Right lobe of liver (tissue), 6 donors: Measurements from ENCODE around the gene TBC1D13. TPM values are rescaled to one million over a fixed set of nuclear protein-coding genes. Genes with fewer than 3 reads are reported as not detected.

Experiments
- ATAC-seq, 4 donors: fragments of 200-7000 bp; cut with Tn5 transposase; one replicate each; pipeline ENCODE4 v1.9.1; 2020; ENCODE audit warnings: mild to moderate bottlenecking in 4 of 4, moderate library complexity in 4 of 4
- DNase-seq, 3 donors: peaks; one replicate each; pipeline ENCODE4 v3.0.0-alpha.2; 2020
- H3K27ac ChIP-seq, 3 donors: fragments of 200-600 bp; one replicate each; pipeline ENCODE4 v1.8.0; 2022
- H3K27me3 ChIP-seq, 2 donors: fragments of 200-600 bp; one replicate each; pipeline ENCODE4 v1.8.0; 2022
- H3K36me3 ChIP-seq, 4 donors: fragments of 200-600 bp; sonication (generic) in 1 of 4; one replicate each; pipeline versions ENCODE4 v1.5.1 to v1.8.0; 2017 to 2022; ENCODE audit warnings: control low read depth in 1 of 4
- H3K4me1 ChIP-seq, 4 donors: fragments of 200-600 bp; sonication (generic) in 1 of 4; one replicate each; pipeline versions ENCODE4 v1.5.1 to v1.8.0; 2017 to 2022; ENCODE audit warnings: control low read depth in 1 of 4
- H3K4me3 ChIP-seq, 3 donors: fragments of 200-600 bp; one replicate each; pipeline ENCODE4 v1.8.0; 2022
- H3K9me3 ChIP-seq, 4 donors: fragments of 200-600 bp; sonication (generic) in 1 of 4; one replicate each; pipeline versions ENCODE4 v1.5.1 to v1.8.0; 2017 to 2022; ENCODE audit warnings: control low read depth in 1 of 4
- POLR2A ChIP-seq: fragments of 450-650 bp; IDR thresholded peaks from one replicate; pipeline ENCODE4 v1.6.1; 2017; ENCODE audit warnings: antibody characterized with exemption, mild to moderate bottlenecking
- WGBS: methylation state at CpG from one replicate; pipeline ENCODE4 v1.1.6; 2018; ENCODE audit warnings: low coverage, low lambda C conversion rate; ENCODE audit not compliant: insufficient coverage; ENCODE audit errors: missing lambda C conversion rate; 5-methylcytosine and 5-hydroxymethylcytosine counted together
- intact Hi-C, 2 donors: fragments of 100-400 bp; cut with DNase I; formaldehyde crosslinking; loops; one replicate each; pipeline versions ENCODE4 v1.11.2 to v1.14.1; 2022
- total RNA-seq, 6 experiments: library from RNA; depleted of rRNA in 2 of 6; stranded (reverse); fragments of >200 nt in 2 of 6; fragmentation: NEBNext Ultra II Directional in 3 of 6; extraction: Animal tissue kit (Norgen Biotek cat#: 25700) in 3 of 6; gene quantifications; one replicate each; pipeline versions ENCODE4 v1.1.0 to v1.2.4, GENCODE V29; 2016 to 2023
- TF ChIP-seq, protein P1 (sequence below), 4 donors: fragments of 200-600 bp in 3 of 4; fragments of 450-650 bp in 1 of 4; IDR thresholded peaks; one replicate each; pipeline versions ENCODE4 v1.5.1 to v1.8.0; 2016 to 2022; ENCODE audit warnings: antibody characterized with exemption in 4 of 4, mild to moderate bottlenecking in 2 of 4
- donor health status: DM: no; HTN: yes; CAD: no.
- donor health status: DM: no; HTN: no; CAD: no.
- donor health status: DM: no; HTN: no; CAD: no.
- donor health status: DM: no; HTN: yes; CAD: no.
- donor health status: DM: no; HTN: yes; CAD: no.

TBC1D13 gene
- total RNA-seq, 6 experiments from 2014 or later: 7.3 to 16.0 (median 12.6) TPM

DNA sequence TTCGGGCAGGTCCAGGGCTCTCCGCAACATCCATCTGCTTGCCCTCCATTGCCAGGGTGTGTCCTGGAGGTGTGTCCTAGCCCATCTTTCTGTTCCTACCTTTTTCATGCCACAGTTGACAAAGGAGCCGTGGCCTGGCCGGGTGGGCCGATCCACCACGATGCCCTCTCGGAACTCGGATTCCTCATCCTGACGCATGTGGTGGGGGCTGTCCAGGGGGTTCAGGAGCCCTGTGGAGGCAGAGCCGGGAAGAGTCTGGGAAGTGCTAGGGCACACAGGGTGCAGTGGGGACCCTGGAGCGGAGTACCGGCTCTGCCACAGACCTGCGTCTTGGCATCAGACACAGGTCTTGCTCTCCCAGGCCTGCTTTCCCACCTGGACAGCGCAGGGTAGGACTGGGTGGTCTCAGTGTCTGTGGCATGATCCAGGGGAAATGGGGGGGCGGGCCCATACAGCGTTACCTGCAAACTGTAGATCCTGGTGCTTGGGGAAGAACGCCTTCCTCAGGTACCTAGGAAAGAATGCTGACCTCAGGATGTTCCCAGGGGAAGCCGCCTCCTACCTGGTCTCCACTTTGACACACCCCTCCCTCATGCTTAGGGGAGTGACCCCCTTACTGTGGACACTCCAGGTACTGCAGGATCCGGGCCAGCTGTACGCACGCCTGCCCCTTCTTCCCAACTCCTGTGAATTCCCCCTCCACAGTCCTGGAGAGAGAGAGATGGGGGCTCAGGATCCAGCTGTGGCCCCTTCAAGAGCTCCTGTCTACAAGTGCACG is 39.1 kb downstream of the TBC1D13 start:
- DNase-seq (no peak), ATAC-seq (no peak)
- Histone ChIP-seq H3K4me1 (peaks cover 0 to 29% (median 4%) of the 10 kb centered on the region in 4 donors), H3K27ac (no peak overlapping the region), H3K4me3 (no peak overlapping the region), H3K36me3 (peaks cover 0 to 39% (median 4%) of the 10 kb centered on the region in 4 donors), H3K9me3 (no peaks in the 10 kb centered on the region), H3K27me3 (no peaks in the 10 kb centered on the region)
- no peak for TF ChIP-seq POLR2A
- TF ChIP-seq, protein P1, sequence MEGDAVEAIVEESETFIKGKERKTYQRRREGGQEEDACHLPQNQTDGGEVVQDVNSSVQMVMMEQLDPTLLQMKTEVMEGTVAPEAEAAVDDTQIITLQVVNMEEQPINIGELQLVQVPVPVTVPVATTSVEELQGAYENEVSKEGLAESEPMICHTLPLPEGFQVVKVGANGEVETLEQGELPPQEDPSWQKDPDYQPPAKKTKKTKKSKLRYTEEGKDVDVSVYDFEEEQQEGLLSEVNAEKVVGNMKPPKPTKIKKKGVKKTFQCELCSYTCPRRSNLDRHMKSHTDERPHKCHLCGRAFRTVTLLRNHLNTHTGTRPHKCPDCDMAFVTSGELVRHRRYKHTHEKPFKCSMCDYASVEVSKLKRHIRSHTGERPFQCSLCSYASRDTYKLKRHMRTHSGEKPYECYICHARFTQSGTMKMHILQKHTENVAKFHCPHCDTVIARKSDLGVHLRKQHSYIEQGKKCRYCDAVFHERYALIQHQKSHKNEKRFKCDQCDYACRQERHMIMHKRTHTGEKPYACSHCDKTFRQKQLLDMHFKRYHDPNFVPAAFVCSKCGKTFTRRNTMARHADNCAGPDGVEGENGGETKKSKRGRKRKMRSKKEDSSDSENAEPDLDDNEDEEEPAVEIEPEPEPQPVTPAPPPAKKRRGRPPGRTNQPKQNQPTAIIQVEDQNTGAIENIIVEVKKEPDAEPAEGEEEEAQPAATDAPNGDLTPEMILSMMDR (IDR thresholded peaks at IDR 0.05): no peak
- WGBS: 83% methylated on average over 4 of the region's 22 CpGs
- intact Hi-C loops: no loop called here

- no peak for TF ChIP-seq POLR2A
- TF ChIP-seq, protein P1 (IDR thresholded peaks at IDR 0.05): no peak
- WGBS: 70% methylated on average over 4 of the region's 8 CpGs
- H3K36me3 ChIP-seq: peaks cover 0 to 27% (median 3%) of the 10 kb centered on the region in 4 donors
- no peak overlapping the region for H3K4me3 ChIP-seq
- H3K27ac ChIP-seq: no peak overlapping the region
- DNase-seq (no peak), ATAC-seq (no peak)
- intact Hi-C loops: no loop called here
- no peaks in the 10 kb centered on the region for H3K9me3 ChIP-seq
- no peaks in the 10 kb centered on the region for H3K27me3 ChIP-seq
- H3K4me1 ChIP-seq: peaks cover 0 to 29% (median 4%) of the 10 kb centered on the region in 4 donors
These were observed 41.2 kb downstream of the TBC1D13 start for GRCh38 chr9:128828267-128828666.

GRCh38 chr9:128828719-128829452 is 41.8 kb downstream of the TBC1D13 start:
- Histone ChIP-seq H3K36me3 (peaks cover 0 to 27% (median 3%) of the 10 kb centered on the region in 4 donors), H3K27me3 (no peaks in the 10 kb centered on the region), H3K4me3 (peak overlapping the region; percentile 85 to 98 (median 92)), H3K4me1 (peaks cover 0 to 25% (median 4%) of the 10 kb centered on the region in 4 donors), H3K9me3 (no peaks in the 10 kb centered on the region), H3K27ac (peak overlapping the region in 2 of 3 donors; percentile 31 to 52)
- no peak for TF ChIP-seq POLR2A
- TF ChIP-seq, protein P1 (IDR thresholded peaks at IDR 0.05): no peak
- WGBS: 43% methylated on average over 14 of the region's 18 CpGs
- intact Hi-C loops: no loop called here
- DNase-seq: no peak
- ATAC-seq: no peak

- Histone ChIP-seq H3K9me3 (no peaks in the 10 kb centered on the region), H3K27ac (peak within 1 kb of the TSS in 2 of 3 donors; percentile 31 to 52), H3K36me3 (peaks cover 0 to 25% (median 2%) of the 10 kb centered on the region in 4 donors), H3K4me3 (peak within 1 kb of the TSS; percentile 85 to 98 (median 92)), H3K27me3 (no peaks in the 10 kb centered on the region), H3K4me1 (peaks cover 0 to 18% (median 4%) of the 10 kb centered on the region in 4 donors)
- DNase-seq (peak; percentile 93 to 96 (median 96)), ATAC-seq (peak; percentile 98 to 100 (median 99))
- intact Hi-C loops: no loop called here
- WGBS: 0% methylated on average over 7 of the region's 56 CpGs
- TF ChIP-seq, protein P1 (IDR thresholded peaks at IDR 0.05): no peak
- TF ChIP-seq POLR2A: peak; percentile 58
These were observed 42.6 kb downstream of the TBC1D13 start, which contains the start of gene SPOUT1 for GRCh38 chr9:128829477-128830251. SPOUT1 (minus strand) TSS chr9:128829794; CDS start chr9:128829780, 14 bp downstream.
